HepG2 (cell line): Measurements from ENCODE around the gene POLE3. TPM values are rescaled to one million over a fixed set of nuclear protein-coding genes. Genes with fewer than 3 reads are reported as not detected.

Source experiments
- ETV5 ChIP-seq: IDR thresholded peaks from 2 replicates; pipeline ENCODE4 v1.6.1; 2018; ENCODE audit warnings: missing biosample characterization, missing genetic modification reagents, inconsistent platforms, borderline replicate concordance
- MBD4 ChIP-seq: IDR thresholded peaks from 2 replicates; pipeline ENCODE4 v1.6.1; 2012; ENCODE audit warnings: low read length, inconsistent platforms, borderline replicate concordance
- NFE2L1 ChIP-seq: sonication (generic); formaldehyde crosslinking; IDR thresholded peaks from 2 replicates; pipeline ENCODE4 v1.4.0; 2020; ENCODE audit warnings: missing genetic modification reagents, mild to moderate bottlenecking, borderline replicate concordance
- NKX3-1 ChIP-seq: sonication (generic); formaldehyde crosslinking; IDR thresholded peaks from 2 replicates; pipeline ENCODE4 v1.5.0; 2020; ENCODE audit warnings: missing genetic modification reagents
- PITX1 ChIP-seq: sonication (generic); formaldehyde crosslinking; IDR thresholded peaks from 2 replicates; pipeline ENCODE4 v1.5.1; 2020; ENCODE audit warnings: mild to moderate bottlenecking, missing genetic modification reagents
- PTBP1 ChIP-seq: fragments of 200-400 bp; formaldehyde crosslinking; IDR thresholded peaks from 2 replicates; pipeline ENCODE4 v1.6.1; 2018; ENCODE audit warnings: low read length, low read depth; ENCODE audit not compliant: poor library complexity, severe bottlenecking
- SAP130 ChIP-seq: IDR thresholded peaks from 2 replicates; pipeline ENCODE4 v1.6.1; 2016; ENCODE audit warnings: low read depth
- U2AF2 ChIP-seq: fragments of 200-400 bp; formaldehyde crosslinking; IDR thresholded peaks from 2 replicates; pipeline ENCODE4 v1.6.1; 2017; ENCODE audit warnings: low read depth, mild to moderate bottlenecking, low read length
- ZNF652 ChIP-seq: IDR thresholded peaks from 2 replicates; pipeline ENCODE4 v1.6.1; 2016; ENCODE audit warnings: low read depth, borderline replicate concordance
- ZNF766 ChIP-seq: sonication (generic); formaldehyde crosslinking; IDR thresholded peaks from 2 replicates; pipeline ENCODE4 v1.5.0; 2020; ENCODE audit warnings: missing genetic modification reagents, borderline replicate concordance
- polyA plus RNA-seq, 8 experiments: library from polyadenylated mRNA; depleted of rRNA in 3 of 8; stranded (reverse) in 7 of 8; unstranded in 1 of 8; fragments of >200 nt; fragmentation: Illumina TruSeq in 4 of 8; extraction: Trizol in 4 of 8; gene quantifications; 2 replicates each; pipeline versions ENCODE4 v1.2.1 to v1.2.3, GENCODE V29; 2011 to 2016; ENCODE audit warnings: low read depth in 4 of 8, missing spikeins in 1 of 8, mixed read lengths in 1 of 8; ENCODE audit not compliant: insufficient read depth in 1 of 8
- total RNA-seq, 5 experiments: library from RNA; depleted of rRNA; stranded (reverse); fragments of >200 nt; fragmentation: Illumina TruSeq; extraction: Trizol; gene quantifications; 2 replicates each; pipeline ENCODE4 v1.2.3, GENCODE V29; 2016; ENCODE audit warnings: low read depth in 1 of 5
- TF ChIP-seq, protein P1 (sequence below): sonication (generic); formaldehyde crosslinking; IDR thresholded peaks from one replicate; pipeline ENCODE4 v1.5.1; 2020; ENCODE audit warnings: mild to moderate bottlenecking, missing genetic modification reagents; ENCODE audit errors: not compliant biosample characterization
- TF ChIP-seq, protein P2 (sequence below): IDR thresholded peaks from 2 replicates; pipeline ENCODE4 v1.6.1; 2016; ENCODE audit warnings: missing compliant biosample characterization, missing genetic modification reagents, borderline replicate concordance
- TF ChIP-seq, protein P3 (sequence below): sonication (generic); formaldehyde crosslinking; IDR thresholded peaks from 2 replicates; pipeline ENCODE4 v1.4.0; 2020; ENCODE audit warnings: missing genetic modification reagents
- TF ChIP-seq, protein P4 (sequence below): sonication (generic); formaldehyde crosslinking; IDR thresholded peaks from 2 replicates; pipeline ENCODE4 v1.8.0; 2022; ENCODE audit warnings: mild to moderate bottlenecking, missing genetic modification reagents

The POLE3 gene
- total and polyA plus RNA-seq, 2 of the 13 experiments (the other 11 are each of a cell fraction or from before 2014, with no cell fraction given) = 36.0 to 77.2 TPM

DNA sequence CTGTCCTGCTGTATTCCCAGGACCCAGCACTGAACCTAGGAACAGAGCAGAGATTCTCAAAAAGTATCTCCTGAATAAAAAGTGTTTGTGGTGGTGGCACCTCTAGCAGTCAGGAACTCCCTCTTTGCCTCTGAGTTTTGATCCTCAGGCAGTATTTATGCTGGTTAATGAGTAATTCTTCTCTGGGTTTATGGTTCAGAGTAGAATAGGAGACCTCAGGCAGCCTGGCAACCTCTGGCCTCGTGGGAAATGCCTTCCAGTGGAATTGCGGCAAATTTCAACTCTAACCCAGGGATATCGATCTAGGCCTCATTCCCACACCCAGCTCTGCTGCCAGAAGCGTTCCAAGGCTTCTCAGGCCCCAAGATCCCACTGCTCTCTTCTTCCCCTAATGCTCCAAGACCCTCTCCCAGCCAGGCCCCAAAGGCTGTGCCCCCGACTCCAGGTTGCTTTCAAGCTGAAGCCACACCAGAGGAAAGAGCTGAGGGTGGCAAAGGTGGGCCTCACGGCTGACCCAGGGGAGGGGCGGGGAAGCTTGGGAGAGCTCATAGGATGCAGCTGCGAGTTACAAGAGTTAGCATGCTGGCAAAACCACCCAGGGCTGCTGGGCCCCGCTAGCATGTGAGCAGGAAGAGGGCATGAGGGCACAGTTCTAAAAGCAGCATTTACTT is 22.8 kb downstream of the POLE3 start (continued):
- TF ChIP-seq, protein P1, sequence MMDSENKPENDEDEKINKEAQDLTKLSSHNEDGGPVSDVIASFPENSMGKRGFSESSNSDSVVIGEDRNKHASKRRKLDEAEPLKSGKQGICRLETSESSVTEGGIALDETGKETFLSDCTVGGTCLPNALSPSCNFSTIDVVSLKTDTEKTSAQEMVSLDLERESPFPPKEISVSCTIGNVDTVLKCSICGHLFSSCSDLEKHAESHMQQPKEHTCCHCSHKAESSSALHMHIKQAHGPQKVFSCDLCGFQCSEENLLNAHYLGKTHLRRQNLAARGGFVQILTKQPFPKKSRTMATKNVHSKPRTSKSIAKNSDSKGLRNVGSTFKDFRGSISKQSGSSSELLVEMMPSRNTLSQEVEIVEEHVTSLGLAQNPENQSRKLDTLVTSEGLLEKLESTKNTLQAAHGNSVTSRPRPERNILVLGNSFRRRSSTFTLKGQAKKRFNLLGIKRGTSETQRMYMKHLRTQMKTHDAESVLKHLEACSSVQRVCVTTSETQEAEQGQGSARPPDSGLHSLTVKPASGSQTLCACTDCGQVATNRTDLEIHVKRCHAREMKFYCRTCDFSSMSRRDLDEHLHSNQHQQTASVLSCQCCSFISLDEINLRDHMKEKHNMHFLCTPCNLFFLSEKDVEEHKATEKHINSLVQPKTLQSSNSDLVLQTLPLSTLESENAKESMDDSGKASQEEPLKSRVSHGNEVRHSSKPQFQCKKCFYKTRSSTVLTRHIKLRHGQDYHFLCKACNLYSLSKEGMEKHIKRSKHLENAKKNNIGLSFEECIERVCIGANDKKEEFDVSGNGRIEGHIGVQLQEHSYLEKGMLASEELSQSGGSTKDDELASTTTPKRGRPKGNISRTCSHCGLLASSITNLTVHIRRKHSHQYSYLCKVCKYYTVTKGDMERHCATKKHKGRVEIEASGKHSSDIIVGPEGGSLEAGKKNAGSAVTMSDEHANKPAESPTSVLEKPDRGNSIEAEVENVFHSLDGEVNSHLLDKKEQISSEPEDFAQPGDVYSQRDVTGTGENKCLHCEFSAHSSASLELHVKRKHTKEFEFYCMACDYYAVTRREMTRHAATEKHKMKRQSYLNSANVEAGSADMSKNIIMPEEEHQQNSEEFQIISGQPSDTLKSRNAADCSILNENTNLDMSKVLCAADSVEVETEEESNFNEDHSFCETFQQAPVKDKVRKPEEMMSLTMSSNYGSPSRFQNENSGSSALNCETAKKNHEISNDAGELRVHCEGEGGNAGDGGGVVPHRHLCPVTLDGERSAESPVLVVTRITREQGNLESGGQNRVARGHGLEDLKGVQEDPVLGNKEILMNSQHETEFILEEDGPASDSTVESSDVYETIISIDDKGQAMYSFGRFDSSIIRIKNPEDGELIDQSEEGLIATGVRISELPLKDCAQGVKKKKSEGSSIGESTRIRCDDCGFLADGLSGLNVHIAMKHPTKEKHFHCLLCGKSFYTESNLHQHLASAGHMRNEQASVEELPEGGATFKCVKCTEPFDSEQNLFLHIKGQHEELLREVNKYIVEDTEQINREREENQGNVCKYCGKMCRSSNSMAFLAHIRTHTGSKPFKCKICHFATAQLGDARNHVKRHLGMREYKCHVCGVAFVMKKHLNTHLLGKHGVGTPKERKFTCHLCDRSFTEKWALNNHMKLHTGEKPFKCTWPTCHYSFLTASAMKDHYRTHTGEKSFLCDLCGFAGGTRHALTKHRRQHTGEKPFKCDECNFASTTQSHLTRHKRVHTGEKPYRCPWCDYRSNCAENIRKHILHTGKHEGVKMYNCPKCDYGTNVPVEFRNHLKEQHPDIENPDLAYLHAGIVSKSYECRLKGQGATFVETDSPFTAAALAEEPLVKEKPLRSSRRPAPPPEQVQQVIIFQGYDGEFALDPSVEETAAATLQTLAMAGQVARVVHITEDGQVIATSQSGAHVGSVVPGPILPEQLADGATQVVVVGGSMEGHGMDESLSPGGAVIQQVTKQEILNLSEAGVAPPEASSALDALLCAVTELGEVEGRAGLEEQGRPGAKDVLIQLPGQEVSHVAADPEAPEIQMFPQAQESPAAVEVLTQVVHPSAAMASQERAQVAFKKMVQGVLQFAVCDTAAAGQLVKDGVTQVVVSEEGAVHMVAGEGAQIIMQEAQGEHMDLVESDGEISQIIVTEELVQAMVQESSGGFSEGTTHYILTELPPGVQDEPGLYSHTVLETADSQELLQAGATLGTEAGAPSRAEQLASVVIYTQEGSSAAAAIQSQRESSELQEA (CRISPR knock-in tag) = no peak
- TF ChIP-seq, protein P2, sequence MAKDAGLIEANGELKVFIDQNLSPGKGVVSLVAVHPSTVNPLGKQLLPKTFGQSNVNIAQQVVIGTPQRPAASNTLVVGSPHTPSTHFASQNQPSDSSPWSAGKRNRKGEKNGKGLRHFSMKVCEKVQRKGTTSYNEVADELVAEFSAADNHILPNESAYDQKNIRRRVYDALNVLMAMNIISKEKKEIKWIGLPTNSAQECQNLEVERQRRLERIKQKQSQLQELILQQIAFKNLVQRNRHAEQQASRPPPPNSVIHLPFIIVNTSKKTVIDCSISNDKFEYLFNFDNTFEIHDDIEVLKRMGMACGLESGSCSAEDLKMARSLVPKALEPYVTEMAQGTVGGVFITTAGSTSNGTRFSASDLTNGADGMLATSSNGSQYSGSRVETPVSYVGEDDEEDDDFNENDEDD (CRISPR knock-in tag) = peak; percentile 46; the same call in 1 of the 2 replicates
- TF ChIP-seq ETV5 (peak; percentile 44; the same call in 1 of the 2 replicates), ZNF766 (no peak), NFE2L1 (CRISPR knock-in tag) (no peak), MBD4 (no peak), ZNF652 (CRISPR knock-in tag) (no peak; the same call in 1 of the 2 replicates), PITX1 (CRISPR knock-in tag) (peak; percentile 40; the same call in 1 of the 2 replicates), PTBP1 (no peak), SAP130 (peak; percentile 83), NKX3-1 (0 out of 2 replicates have a peak, but pooled peaks have one; percentile 57), U2AF2 (no peak)
- TF ChIP-seq, protein P3, sequence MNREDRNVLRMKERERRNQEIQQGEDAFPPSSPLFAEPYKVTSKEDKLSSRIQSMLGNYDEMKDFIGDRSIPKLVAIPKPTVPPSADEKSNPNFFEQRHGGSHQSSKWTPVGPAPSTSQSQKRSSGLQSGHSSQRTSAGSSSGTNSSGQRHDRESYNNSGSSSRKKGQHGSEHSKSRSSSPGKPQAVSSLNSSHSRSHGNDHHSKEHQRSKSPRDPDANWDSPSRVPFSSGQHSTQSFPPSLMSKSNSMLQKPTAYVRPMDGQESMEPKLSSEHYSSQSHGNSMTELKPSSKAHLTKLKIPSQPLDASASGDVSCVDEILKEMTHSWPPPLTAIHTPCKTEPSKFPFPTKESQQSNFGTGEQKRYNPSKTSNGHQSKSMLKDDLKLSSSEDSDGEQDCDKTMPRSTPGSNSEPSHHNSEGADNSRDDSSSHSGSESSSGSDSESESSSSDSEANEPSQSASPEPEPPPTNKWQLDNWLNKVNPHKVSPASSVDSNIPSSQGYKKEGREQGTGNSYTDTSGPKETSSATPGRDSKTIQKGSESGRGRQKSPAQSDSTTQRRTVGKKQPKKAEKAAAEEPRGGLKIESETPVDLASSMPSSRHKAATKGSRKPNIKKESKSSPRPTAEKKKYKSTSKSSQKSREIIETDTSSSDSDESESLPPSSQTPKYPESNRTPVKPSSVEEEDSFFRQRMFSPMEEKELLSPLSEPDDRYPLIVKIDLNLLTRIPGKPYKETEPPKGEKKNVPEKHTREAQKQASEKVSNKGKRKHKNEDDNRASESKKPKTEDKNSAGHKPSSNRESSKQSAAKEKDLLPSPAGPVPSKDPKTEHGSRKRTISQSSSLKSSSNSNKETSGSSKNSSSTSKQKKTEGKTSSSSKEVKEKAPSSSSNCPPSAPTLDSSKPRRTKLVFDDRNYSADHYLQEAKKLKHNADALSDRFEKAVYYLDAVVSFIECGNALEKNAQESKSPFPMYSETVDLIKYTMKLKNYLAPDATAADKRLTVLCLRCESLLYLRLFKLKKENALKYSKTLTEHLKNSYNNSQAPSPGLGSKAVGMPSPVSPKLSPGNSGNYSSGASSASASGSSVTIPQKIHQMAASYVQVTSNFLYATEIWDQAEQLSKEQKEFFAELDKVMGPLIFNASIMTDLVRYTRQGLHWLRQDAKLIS = no peak
- TF ChIP-seq, protein P4, sequence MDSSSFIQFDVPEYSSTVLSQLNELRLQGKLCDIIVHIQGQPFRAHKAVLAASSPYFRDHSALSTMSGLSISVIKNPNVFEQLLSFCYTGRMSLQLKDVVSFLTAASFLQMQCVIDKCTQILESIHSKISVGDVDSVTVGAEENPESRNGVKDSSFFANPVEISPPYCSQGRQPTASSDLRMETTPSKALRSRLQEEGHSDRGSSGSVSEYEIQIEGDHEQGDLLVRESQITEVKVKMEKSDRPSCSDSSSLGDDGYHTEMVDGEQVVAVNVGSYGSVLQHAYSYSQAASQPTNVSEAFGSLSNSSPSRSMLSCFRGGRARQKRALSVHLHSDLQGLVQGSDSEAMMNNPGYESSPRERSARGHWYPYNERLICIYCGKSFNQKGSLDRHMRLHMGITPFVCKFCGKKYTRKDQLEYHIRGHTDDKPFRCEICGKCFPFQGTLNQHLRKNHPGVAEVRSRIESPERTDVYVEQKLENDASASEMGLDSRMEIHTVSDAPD (CRISPR knock-in tag) = peak; percentile 85
